ACC112 (cell line): ENCODE results near the gene GMNN.
A peak's percentile ranks its signal among the peaks of the same experiment; 100 is the strongest.

Experiments
- H2AFZ ChIP-seq: fragments of 200-600 bp; sonication (generic); one replicate; pipeline ENCODE4 v1.6.0; 2017; ENCODE audit warnings: antibody characterized with exemption, low read length; ENCODE audit not compliant: unreplicated experiment
- H3K27ac ChIP-seq: fragments of 200-600 bp; sonication (generic); 2 replicates; pipeline ENCODE4 v1.5.1; 2014; ENCODE audit warnings: low read depth, mild to moderate bottlenecking, antibody characterized with exemption, low read length, moderate library complexity
- H3K27me3 ChIP-seq: fragments of 200-600 bp; sonication (generic); 2 replicates; pipeline ENCODE4 v1.6.1; 2014; ENCODE audit warnings: mild to moderate bottlenecking, antibody characterized with exemption, low read length, moderate library complexity, mixed read lengths; ENCODE audit not compliant: insufficient read depth
- H3K36me3 ChIP-seq: fragments of 200-600 bp; sonication (generic); 2 replicates; pipeline ENCODE4 v1.6.1; 2016; ENCODE audit warnings: mild to moderate bottlenecking, antibody characterized with exemption, low read length, moderate library complexity, mixed read lengths; ENCODE audit not compliant: insufficient read depth
- H3K4me1 ChIP-seq: fragments of 200-600 bp; sonication (generic); one replicate; pipeline ENCODE4 v1.6.1; 2016; ENCODE audit warnings: low read length, mixed read lengths; ENCODE audit not compliant: insufficient read depth, unreplicated experiment, control insufficient read depth
- H3K4me3 ChIP-seq: fragments of 200-600 bp; sonication (generic); 2 replicates; pipeline ENCODE4 v1.5.1; 2014; ENCODE audit warnings: mild to moderate bottlenecking, low read depth, low read length
- H3K79me2 ChIP-seq: fragments of 200-600 bp; sonication (generic); one replicate; pipeline ENCODE4 v1.6.0; 2016; ENCODE audit warnings: low read length; ENCODE audit not compliant: control insufficient read depth, unreplicated experiment, insufficient read depth

Gene GMNN

GRCh38 chr6:24802271-24803059 lies 27.7 kb downstream of the GMNN start:
- Histone ChIP-seq H3K79me2 (no peaks in the 10 kb centered on the region), H3K36me3 (no peaks in the 10 kb centered on the region), H3K4me1 (peaks cover 27% of the 10 kb centered on the region), H3K27me3 (no peaks in the 10 kb centered on the region), H3K27ac (peak overlapping the region; percentile 93), H3K4me3 (peak overlapping the region; percentile 27; the same call in 1 of the 2 replicates), H2AFZ (peak overlapping the region; percentile 66)

GRCh38 chr6:24807584-24807983 lies 32.8 kb downstream of the GMNN start:
- Histone ChIP-seq H3K27me3 (no peaks in the 10 kb centered on the region), H3K27ac (no peak overlapping the region), H3K36me3 (no peaks in the 10 kb centered on the region), H3K4me1 (peaks cover 12% of the 10 kb centered on the region), H3K79me2 (no peaks in the 10 kb centered on the region), H3K4me3 (no peak overlapping the region), H2AFZ (no peak overlapping the region)

- H2AFZ ChIP-seq = no peak overlapping the region
- H3K27ac ChIP-seq = no peak overlapping the region
- H3K79me2 ChIP-seq = no peaks in the 10 kb centered on the region
- H3K36me3 ChIP-seq = no peaks in the 10 kb centered on the region
- H3K4me1 ChIP-seq = peaks cover 2% of the 10 kb centered on the region
- no peak overlapping the region for H3K4me3 ChIP-seq
- H3K27me3 ChIP-seq = no peaks in the 10 kb centered on the region
These were observed 35.0 kb downstream of the GMNN start for GRCh38 chr6:24809728-24810127.

GRCh38 chr6:24818346-24818745 lies 43.6 kb downstream of the GMNN start:
- no peaks in the 10 kb centered on the region for H3K36me3 ChIP-seq
- no peaks in the 10 kb centered on the region for H3K79me2 ChIP-seq
- no peaks in the 10 kb centered on the region for H3K27me3 ChIP-seq
- no peak overlapping the region for H3K4me3 ChIP-seq
- H2AFZ ChIP-seq = no peak overlapping the region
- H3K27ac ChIP-seq = no peak overlapping the region
- H3K4me1 ChIP-seq = peaks cover 13% of the 10 kb centered on the region

- H3K79me2 ChIP-seq = no peaks in the 10 kb centered on the region
- no peaks in the 10 kb centered on the region for H3K27me3 ChIP-seq
- H3K27ac ChIP-seq = no peak overlapping the region
- H3K4me3 ChIP-seq = no peak overlapping the region
- no peaks in the 10 kb centered on the region for H3K36me3 ChIP-seq
- H3K4me1 ChIP-seq = peaks cover 22% of the 10 kb centered on the region
- H2AFZ ChIP-seq = no peak overlapping the region
These were observed 47.2 kb downstream of the GMNN start for GRCh38 chr6:24821860-24822444.

- H3K36me3 ChIP-seq = no peaks in the 10 kb centered on the region
- H2AFZ ChIP-seq = no peak overlapping the region
- no peak overlapping the region for H3K4me3 ChIP-seq
These were observed 48.0 kb downstream of the GMNN start for GRCh38 chr6:24822696-24823095.

GRCh38 chr6:24823185-24823584 lies 48.4 kb downstream of the GMNN start:
- Histone ChIP-seq H3K27me3 (no peaks in the 10 kb centered on the region), H3K79me2 (no peaks in the 10 kb centered on the region), H3K4me1 (peaks cover 22% of the 10 kb centered on the region), H3K27ac (no peak overlapping the region), H3K36me3 (no peaks in the 10 kb centered on the region), H2AFZ (no peak overlapping the region), H3K4me3 (no peak overlapping the region)

More at GRCh38 chr6:24822696-24823095, 48.0 kb downstream of the GMNN start:
- H3K4me1 ChIP-seq = peaks cover 22% of the 10 kb centered on the region
- H3K27ac ChIP-seq = no peak overlapping the region
- no peaks in the 10 kb centered on the region for H3K27me3 ChIP-seq
- no peaks in the 10 kb centered on the region for H3K79me2 ChIP-seq

- no peak overlapping the region for H3K27ac ChIP-seq
- peaks cover 22% of the 10 kb centered on the region for H3K4me1 ChIP-seq
- no peaks in the 10 kb centered on the region for H3K27me3 ChIP-seq
- peak overlapping the region; percentile 17 for H2AFZ ChIP-seq
- no peaks in the 10 kb centered on the region for H3K79me2 ChIP-seq
- H3K4me3 ChIP-seq = no peak overlapping the region
- no peaks in the 10 kb centered on the region for H3K36me3 ChIP-seq
These were observed 49.6 kb downstream of the GMNN start for GRCh38 chr6:24824142-24824938.

GRCh38 chr6:24825130-24825630 lies 50.4 kb downstream of the GMNN start:
- Histone ChIP-seq H3K4me1 (peaks cover 22% of the 10 kb centered on the region), H2AFZ (no peak overlapping the region), H3K27ac (no peak overlapping the region), H3K79me2 (no peaks in the 10 kb centered on the region), H3K4me3 (no peak overlapping the region), H3K36me3 (no peaks in the 10 kb centered on the region), H3K27me3 (no peaks in the 10 kb centered on the region)

- H3K36me3 ChIP-seq = no peaks in the 10 kb centered on the region
- no peak overlapping the region for H3K27ac ChIP-seq
- H2AFZ ChIP-seq = no peak overlapping the region
These were observed 52.4 kb downstream of the GMNN start for GRCh38 chr6:24827162-24827561.

More at GRCh38 chr6:24827162-24827561, 52.4 kb downstream of the GMNN start:
- Histone ChIP-seq H3K4me1 (peaks cover 28% of the 10 kb centered on the region), H3K4me3 (no peak overlapping the region), H3K79me2 (no peaks in the 10 kb centered on the region), H3K27me3 (no peaks in the 10 kb centered on the region)
